ENCODE measurements around the gene CYTIP. TPM values are rescaled to one million over a fixed set of nuclear protein-coding genes. Genes with fewer than 3 reads are reported as not detected.
A peak's percentile ranks its signal among the peaks of the same experiment; 100 is the strongest.
"Not testable (repeated sequence)": the region's sequence is repeated elsewhere in the genome, so short reads cannot be mapped to it uniquely, and the experiment has no call there.

The CYTIP gene
- total RNA-seq, 2 experiments from 2014 or later = 302 to 304 TPM

DNA sequence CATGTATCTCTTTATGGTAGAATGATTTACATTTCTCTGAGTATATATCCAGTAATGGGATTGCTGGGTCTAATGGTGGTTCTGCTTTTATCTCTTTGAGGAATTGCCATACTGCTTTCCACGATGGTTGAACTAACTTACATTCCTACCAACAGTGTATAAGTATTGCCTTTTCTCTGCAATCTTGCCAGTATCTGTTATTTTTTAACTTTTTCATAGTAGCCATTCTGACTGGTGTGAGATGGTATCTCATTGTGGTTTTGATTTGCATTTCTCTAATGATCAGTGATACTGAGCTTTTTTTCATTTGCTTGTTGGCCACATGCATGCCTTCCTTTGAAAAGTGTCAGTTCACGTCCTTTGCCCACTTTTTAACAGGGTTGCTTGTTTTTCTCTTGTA lies 55.1 kb downstream of the CYTIP start:
- H3K4me3 Mint-ChIP-seq = no peak overlapping the region
- H3K27me3 Mint-ChIP-seq = no peaks in the 10 kb centered on the region
- peaks cover 28% of the 10 kb centered on the region for H3K4me1 Mint-ChIP-seq
- H3K9me3 Mint-ChIP-seq = peaks cover 44% of the 10 kb centered on the region
- peaks cover 53% of the 10 kb centered on the region for H3K36me3 Mint-ChIP-seq
- H3K27ac Mint-ChIP-seq = no peak overlapping the region
- DNase-seq = no peak

GRCh38 chr2:157386747-157387146 lies 57.1 kb downstream of the CYTIP start:
- H3K4me1 Mint-ChIP-seq = peaks cover 34% of the 10 kb centered on the region
- peaks cover 37% of the 10 kb centered on the region for H3K9me3 Mint-ChIP-seq
- H3K27ac Mint-ChIP-seq = peak overlapping the region; percentile 34
- no peak for DNase-seq
- no peaks in the 10 kb centered on the region for H3K27me3 Mint-ChIP-seq
- H3K36me3 Mint-ChIP-seq = peaks cover 47% of the 10 kb centered on the region
- no peak overlapping the region for H3K4me3 Mint-ChIP-seq

GRCh38 chr2:157386247-157386646 lies 57.6 kb downstream of the CYTIP start:
- H3K27me3 Mint-ChIP-seq = no peaks in the 10 kb centered on the region
- no peak overlapping the region for H3K4me3 Mint-ChIP-seq
- peaks cover 39% of the 10 kb centered on the region for H3K4me1 Mint-ChIP-seq
- peaks cover 33% of the 10 kb centered on the region for H3K9me3 Mint-ChIP-seq
- DNase-seq = no peak
- H3K27ac Mint-ChIP-seq = peak overlapping the region; percentile 34
- peaks cover 42% of the 10 kb centered on the region for H3K36me3 Mint-ChIP-seq

DNA sequence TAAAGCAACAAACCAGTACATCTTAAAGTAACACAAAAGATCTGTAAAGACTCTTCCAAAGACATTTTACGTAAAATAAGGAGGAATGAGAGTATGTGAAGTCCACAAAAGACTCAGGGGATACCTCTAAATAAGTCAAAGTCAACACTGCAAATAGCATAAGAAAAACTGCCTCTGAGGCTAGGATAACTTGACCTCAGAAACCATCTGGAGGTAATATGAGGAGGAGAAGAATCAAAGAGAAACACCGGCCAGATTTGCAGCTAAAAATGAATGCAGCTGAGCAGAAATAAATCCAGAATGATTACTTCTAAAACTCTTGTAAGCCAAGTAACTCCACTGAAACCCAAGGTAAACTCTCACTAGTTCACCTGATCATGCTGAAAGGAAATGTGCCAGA lies 66.0 kb downstream of the CYTIP start:
- Mint-ChIP-seq H3K9me3 (peaks cover 27% of the 10 kb centered on the region), H3K27me3 (no peaks in the 10 kb centered on the region), H3K4me3 (no peak overlapping the region), H3K4me1 (peaks cover 29% of the 10 kb centered on the region), H3K36me3 (peaks cover 40% of the 10 kb centered on the region), H3K27ac (no peak overlapping the region)
- DNase-seq = no peak

DNA sequence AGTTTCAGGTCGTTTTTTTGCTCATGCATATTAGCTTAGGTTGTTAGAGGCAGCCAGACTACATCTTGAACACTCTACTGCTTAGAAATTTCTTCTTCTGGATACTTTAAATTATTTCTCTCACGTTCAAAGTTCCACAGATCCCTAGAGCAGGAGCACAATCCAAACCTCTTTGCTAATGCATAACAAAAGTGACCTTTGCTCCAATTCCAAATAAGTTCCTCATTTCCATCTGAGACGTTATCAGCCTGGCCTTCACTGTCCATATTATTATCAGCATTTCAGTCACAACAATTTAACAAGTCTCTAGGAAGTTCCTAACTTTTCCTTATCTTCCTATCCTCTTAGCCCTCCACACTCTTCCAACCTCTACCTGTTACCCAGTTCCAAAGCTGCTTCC lies 67.8 kb downstream of the CYTIP start:
- H3K9me3 Mint-ChIP-seq = peaks cover 27% of the 10 kb centered on the region
- DNase-seq = no peak
- H3K27ac Mint-ChIP-seq = no peak overlapping the region
- peaks cover 40% of the 10 kb centered on the region for H3K36me3 Mint-ChIP-seq
- H3K4me3 Mint-ChIP-seq = no peak overlapping the region
- no peaks in the 10 kb centered on the region for H3K27me3 Mint-ChIP-seq
- H3K4me1 Mint-ChIP-seq = peaks cover 17% of the 10 kb centered on the region

- Mint-ChIP-seq H3K9me3 (peaks cover 26% of the 10 kb centered on the region), H3K27ac (no peak overlapping the region), H3K4me1 (peaks cover 12% of the 10 kb centered on the region), H3K27me3 (no peaks in the 10 kb centered on the region), H3K36me3 (peaks cover 34% of the 10 kb centered on the region), H3K4me3 (no peak overlapping the region)
- no peak for DNase-seq
These were observed 68.5 kb downstream of the CYTIP start for GRCh38 chr2:157375384-157375783.

DNA sequence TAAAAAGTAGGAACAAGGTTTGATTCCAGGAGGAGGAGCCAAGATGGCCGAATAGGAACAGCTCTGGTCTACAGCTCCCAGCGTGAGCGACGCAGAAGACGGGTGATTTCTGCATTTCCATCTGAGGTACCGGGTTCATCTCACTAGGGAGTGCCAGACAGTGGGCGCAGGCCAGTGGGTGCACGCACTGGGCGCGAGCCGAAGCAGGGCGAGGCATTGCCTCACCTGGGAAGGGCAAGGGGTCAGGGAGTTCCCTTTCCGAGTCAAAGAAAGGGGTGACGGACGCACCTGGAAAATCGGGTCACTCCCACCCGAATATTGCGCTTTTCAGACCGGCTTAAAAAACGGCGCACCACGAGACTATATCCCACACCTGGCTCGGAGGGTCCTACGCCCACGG lies 75.4 kb downstream of the CYTIP start:
- H3K27ac Mint-ChIP-seq, DNase-seq, H3K27me3 Mint-ChIP-seq, H3K4me3 Mint-ChIP-seq: not testable (repeated sequence)
- peaks cover 33% of the 10 kb centered on the region for H3K4me1 Mint-ChIP-seq
- peaks cover 28% of the 10 kb centered on the region for H3K36me3 Mint-ChIP-seq
- H3K9me3 Mint-ChIP-seq = peaks cover 10% of the 10 kb centered on the region

- Mint-ChIP-seq H3K27me3 (no peaks in the 10 kb centered on the region), H3K36me3 (peaks cover 35% of the 10 kb centered on the region), H3K27ac (no peak overlapping the region), H3K4me1 (peaks cover 40% of the 10 kb centered on the region), H3K9me3 (peaks cover 17% of the 10 kb centered on the region), H3K4me3 (no peak overlapping the region)
- no peak for DNase-seq
These were observed 76.2 kb downstream of the CYTIP start for GRCh38 chr2:157367704-157368103.

Other genes starting within 250 kb of the CYTIP start
- gene GALNT5, start 186.4 kb downstream of the CYTIP start, total RNA-seq = not detected
- 1 to 10 TPM; 1.9 to 2.0 TPM for gene ERMN, start 118.3 kb downstream of the CYTIP start, total RNA-seq
- gene ACVR1C, start 184.8 kb upstream of the CYTIP start, total RNA-seq = 1 to 10 TPM in 1 of 2 experiments, under 1 TPM in 1; 0.99 to 1.0 TPM